Kidney (tissue), 14 donors: ENCODE data around the gene HAO1. TPM values are rescaled to one million over a fixed set of nuclear protein-coding genes. Genes with fewer than 3 reads are reported as not detected.
A peak's percentile ranks its signal among the peaks of the same experiment; 100 is the strongest.

Source experiments
- DNase-seq, 5 donors: peaks; one replicate each; pipeline ENCODE4 v3.0.0-alpha.2; 2013 to 2020
- FAIRE-seq: peaks from 2 replicates; lab custom pipeline; 2012; peaks lifted over from hg19 to GRCh38; lab: Jason Lieb, UNC
- H3K27ac ChIP-seq, 2 donors: one replicate each; pipeline ENCODE4 v1.7.0; 2013; ENCODE audit warnings: low read depth in 2 of 2, low read length in 2 of 2, inconsistent platforms in 1 of 2
- H3K27me3 ChIP-seq: one replicate; pipeline ENCODE4 v1.7.1; 2013; ENCODE audit warnings: low read length, inconsistent platforms; ENCODE audit not compliant: control insufficient read depth, insufficient read depth
- H3K36me3 ChIP-seq, 3 donors: one replicate each; pipeline versions ENCODE4 v1.7.0 to v1.7.1; 2013; ENCODE audit warnings: low read length in 3 of 3, control low read depth in 1 of 3, inconsistent platforms in 1 of 3; ENCODE audit not compliant: insufficient read depth in 3 of 3, control insufficient read depth in 2 of 3
- H3K4me1 ChIP-seq, 3 donors: one replicate each; pipeline versions ENCODE4 v1.7.0 to v1.7.1; 2013; ENCODE audit warnings: low read length in 3 of 3, inconsistent platforms in 1 of 3, low read depth in 1 of 3; ENCODE audit not compliant: control insufficient read depth in 2 of 3, insufficient read depth in 2 of 3
- H3K4me3 ChIP-seq, 3 donors: one replicate each; pipeline versions ENCODE4 v1.7.0 to v1.8.1; 2013; ENCODE audit warnings: low read length in 3 of 3, control low read depth in 1 of 3, inconsistent platforms in 1 of 3
- H3K9ac ChIP-seq, 3 donors: one replicate each; pipeline versions ENCODE4 v1.7.0 to v1.7.1; 2013; ENCODE audit warnings: low read length in 3 of 3, control low read depth in 1 of 3, inconsistent platforms in 1 of 3
- H3K9me3 ChIP-seq, 3 donors: one replicate each; pipeline versions ENCODE4 v1.7.0 to v1.7.1; 2013; ENCODE audit warnings: low read length in 3 of 3, control low read depth in 1 of 3, inconsistent platforms in 1 of 3; ENCODE audit not compliant: control insufficient read depth in 2 of 3, insufficient read depth in 1 of 3
- intact Hi-C: fragments of 100-400 bp; cut with DNase I; formaldehyde crosslinking; loops from one replicate; pipeline ENCODE4 v1.11.1; 2022
- polyA plus RNA-seq: library from polyadenylated mRNA; stranded (reverse); fragments of 350-450 nt; fragmentation: Illumina TruSeq; extraction: RNeasy Lipid Tissue Mini Kit (QIAGEN cat#74804); gene quantifications from one replicate; pipeline ENCODE4 v1.2.3, GENCODE V29; 2014; ENCODE audit warnings: low read depth, low replicate concordance; ENCODE audit not compliant: insufficient read depth
- total RNA-seq: library from RNA; stranded (reverse); fragmentation: NEBNext Ultra II Directional; extraction: Animal tissue kit (Norgen Biotek cat#: 25700); gene quantifications from one replicate; pipeline ENCODE4 v1.2.1, GENCODE V29; 2021
- TF ChIP-seq, protein P1 (sequence below): IDR thresholded peaks from 3 replicates; pipeline ENCODE4 v1.5.1; 2012; ENCODE audit warnings: mild to moderate bottlenecking, moderate library complexity, borderline replicate concordance; ENCODE audit not compliant: insufficient read depth; ENCODE audit errors: extremely low read depth
- donor health status: control.
- donor health status: control.
- donor health status: control.
- donor health status: control.
- donor health status: control.
- donor health status: DM: yes; HTN: yes; CAD: no.
- donor health status: Normal renal cell carcinoma (clear cell type).

The HAO1 gene
- total and polyA plus RNA-seq, 2 donors from 2014 or later: 0.86 TPM; not detected in 1

DNA sequence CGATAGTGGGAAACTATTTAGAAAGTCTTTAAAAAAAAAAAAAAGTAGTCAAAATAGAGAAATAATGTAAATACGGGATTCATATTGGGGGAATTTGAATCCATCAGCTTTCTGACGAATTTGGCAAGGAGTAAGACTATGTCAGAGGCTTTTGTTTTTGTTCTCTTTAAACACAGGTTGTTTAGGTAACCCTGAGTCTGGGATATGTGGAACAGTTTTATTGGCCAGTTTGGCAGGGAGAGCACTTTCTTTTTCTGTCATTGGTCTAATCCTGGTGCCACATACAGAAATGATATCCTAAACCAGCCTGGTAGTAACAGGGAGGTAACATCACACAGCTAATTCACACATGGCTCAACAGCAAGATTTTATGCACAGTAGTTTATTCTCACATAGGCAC is 27.7 kb downstream of the HAO1 start:
- no peaks in the 10 kb centered on the region for H3K27me3 ChIP-seq
- intact Hi-C loops: no loop called here
- no peaks in the 10 kb centered on the region for H3K36me3 ChIP-seq
- H3K4me1 ChIP-seq: no peaks in the 10 kb centered on the region
- H3K9ac ChIP-seq: no peak overlapping the region
- no peak for FAIRE-seq
- no peak overlapping the region for H3K27ac ChIP-seq
- DNase-seq: no peak
- no peak overlapping the region for H3K4me3 ChIP-seq
- no peaks in the 10 kb centered on the region for H3K9me3 ChIP-seq
- TF ChIP-seq, protein P1, sequence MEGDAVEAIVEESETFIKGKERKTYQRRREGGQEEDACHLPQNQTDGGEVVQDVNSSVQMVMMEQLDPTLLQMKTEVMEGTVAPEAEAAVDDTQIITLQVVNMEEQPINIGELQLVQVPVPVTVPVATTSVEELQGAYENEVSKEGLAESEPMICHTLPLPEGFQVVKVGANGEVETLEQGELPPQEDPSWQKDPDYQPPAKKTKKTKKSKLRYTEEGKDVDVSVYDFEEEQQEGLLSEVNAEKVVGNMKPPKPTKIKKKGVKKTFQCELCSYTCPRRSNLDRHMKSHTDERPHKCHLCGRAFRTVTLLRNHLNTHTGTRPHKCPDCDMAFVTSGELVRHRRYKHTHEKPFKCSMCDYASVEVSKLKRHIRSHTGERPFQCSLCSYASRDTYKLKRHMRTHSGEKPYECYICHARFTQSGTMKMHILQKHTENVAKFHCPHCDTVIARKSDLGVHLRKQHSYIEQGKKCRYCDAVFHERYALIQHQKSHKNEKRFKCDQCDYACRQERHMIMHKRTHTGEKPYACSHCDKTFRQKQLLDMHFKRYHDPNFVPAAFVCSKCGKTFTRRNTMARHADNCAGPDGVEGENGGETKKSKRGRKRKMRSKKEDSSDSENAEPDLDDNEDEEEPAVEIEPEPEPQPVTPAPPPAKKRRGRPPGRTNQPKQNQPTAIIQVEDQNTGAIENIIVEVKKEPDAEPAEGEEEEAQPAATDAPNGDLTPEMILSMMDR: no peak

DNA sequence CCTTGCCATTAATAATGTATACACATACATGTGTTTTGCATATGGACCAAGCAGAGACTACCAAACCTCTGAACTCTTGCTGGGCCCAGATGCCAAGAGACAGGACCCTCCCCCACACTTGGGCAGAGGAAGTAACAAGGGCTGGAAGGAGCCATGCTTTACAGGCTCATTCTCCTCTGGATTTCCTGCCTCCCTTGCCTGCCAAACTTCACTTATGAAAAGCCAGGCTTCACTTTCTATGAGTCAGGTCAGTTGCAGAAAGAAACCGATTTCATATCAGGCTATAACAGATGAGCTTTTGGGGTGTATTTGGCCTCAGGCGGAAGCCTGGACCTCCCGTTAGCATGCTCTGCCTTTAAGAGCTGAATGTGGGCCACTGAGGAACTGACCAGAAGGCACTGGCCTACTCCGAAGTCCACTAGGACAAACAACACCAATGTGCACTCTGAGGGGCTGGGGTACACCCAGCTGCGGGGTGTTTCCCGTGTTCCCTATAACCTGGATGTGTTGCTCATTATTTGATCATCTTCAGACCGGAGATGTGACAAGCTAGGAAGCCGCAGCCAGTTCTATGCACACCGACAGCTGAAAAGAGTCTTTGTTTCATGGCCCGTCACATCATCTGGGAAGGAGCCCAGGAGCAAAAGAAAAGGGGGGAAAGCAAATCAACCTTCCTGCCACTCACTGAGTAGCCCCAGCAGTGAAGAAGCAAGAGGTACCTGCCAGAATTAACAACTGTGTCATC is 28.5 kb downstream of the HAO1 start:
- H3K36me3 ChIP-seq: no peaks in the 10 kb centered on the region
- no peak overlapping the region for H3K9ac ChIP-seq
- H3K9me3 ChIP-seq: no peaks in the 10 kb centered on the region
- FAIRE-seq (no peak), DNase-seq (no peak)
- TF ChIP-seq, protein P1: no peak
- H3K4me1 ChIP-seq: no peaks in the 10 kb centered on the region
- intact Hi-C loops: no loop called here
- H3K27ac ChIP-seq: no peak overlapping the region
- H3K4me3 ChIP-seq: no peak overlapping the region
- no peaks in the 10 kb centered on the region for H3K27me3 ChIP-seq

DNA sequence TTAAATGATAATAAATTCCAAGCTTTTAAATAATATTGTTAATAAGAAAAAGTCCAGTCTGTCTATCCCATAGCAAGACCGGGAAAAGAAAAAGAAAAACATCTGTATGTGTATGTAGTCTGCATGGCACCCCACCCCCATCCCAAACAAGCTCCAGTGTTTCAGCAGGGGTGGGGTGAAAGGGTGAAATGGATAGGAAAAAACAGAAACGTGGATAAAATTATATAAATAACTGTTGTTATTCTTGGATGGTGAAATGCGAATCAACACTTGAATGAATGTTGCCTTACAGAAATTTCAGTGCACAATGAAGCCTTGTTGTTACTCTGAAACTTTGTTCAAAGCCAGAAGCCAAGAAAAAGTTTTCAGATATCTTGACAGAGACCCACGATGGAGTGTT is 31.4 kb downstream of the HAO1 start:
- TF ChIP-seq, protein P1: no peak
- FAIRE-seq: no peak
- Histone ChIP-seq H3K36me3 (no peaks in the 10 kb centered on the region), H3K27me3 (no peaks in the 10 kb centered on the region), H3K4me3 (no peak overlapping the region), H3K4me1 (no peaks in the 10 kb centered on the region), H3K9ac (no peak overlapping the region), H3K9me3 (no peaks in the 10 kb centered on the region), H3K27ac (no peak overlapping the region)
- intact Hi-C loops: no loop called here
- DNase-seq: peak in 2 of 5 donors; percentile 5 to 37
